Measurements from ENCODE around the gene GINS1.

GINS1 gene

DNA sequence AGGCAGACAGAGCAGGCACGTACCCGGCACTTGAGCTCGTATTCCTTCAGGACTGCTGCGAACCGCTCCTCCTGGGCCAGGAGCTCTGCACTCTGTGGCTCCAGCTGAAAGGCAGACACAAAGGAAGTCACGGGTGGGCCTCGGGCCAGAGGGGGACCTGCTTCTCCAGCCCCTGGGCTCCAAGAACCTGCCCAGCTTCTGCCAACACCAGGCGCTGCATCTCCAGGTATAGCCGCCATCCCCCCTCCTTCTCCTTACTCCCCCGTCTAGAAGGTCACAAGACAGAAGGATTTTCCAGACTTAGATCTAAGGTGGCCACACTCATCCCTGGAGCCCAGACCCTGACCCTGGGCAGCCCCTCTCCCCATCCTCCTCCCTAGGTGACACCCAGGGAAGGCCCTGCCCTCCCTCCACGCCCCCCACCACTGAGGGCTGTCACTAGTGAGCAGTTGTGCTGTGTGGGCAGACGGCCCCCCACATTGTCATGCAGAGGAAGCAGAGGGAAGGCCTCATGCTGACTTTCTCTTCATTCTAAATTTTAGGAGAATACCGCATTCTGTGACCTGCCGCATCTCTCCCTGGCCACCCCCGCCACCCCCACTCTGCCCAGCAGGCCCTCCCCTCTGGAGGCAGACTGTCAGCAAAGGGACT, 81.9 kb downstream of the GINS1 start:
- intact Hi-C loops (cut with DNase I): no loop called here

DNA sequence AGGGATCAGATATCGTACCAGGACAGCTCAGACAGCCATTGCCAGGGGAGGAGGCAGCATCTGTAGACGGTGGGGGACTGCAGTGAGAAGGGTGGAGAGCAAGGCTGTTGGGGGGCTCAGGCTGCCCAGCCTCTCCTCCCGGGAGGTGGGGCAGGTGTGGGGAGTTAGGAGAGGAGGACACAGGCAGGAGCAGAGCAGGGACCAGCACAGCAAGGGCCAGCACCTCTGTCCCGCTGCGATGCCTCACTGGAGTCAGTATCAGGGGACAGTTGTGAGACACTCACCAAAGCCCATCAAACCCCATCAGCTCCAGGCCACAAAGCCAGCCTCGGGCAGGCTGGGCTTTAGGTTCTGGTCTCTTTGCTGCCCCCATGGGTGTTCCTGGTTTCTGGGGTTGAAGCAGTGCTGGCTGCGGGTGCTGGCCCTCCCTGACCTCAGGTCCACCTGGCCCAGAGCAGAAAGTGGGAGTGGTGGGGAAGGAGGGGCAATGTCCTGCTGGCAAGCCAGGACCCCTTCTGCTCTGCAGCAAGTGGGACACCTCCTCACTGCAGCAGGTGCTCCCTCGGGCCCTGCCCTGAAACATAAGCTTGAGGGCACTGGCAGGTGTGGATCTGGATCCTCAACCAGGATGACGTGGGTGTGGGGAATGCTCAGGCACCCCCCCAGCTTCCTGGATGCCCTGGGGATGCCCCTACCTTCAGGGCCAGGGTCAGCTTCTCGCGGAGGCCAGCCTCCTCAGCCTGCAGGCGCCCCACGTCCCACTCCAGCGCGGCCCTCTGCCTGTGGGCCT, 83.4 kb downstream of the GINS1 start:
- DNase-seq: peak in 1 of 10 donors; percentile 77
- intact Hi-C loops (cut with DNase I): no loop called here

More for the DNA sequence above, 81.9 kb downstream of the GINS1 start:
- DNase-seq: peak in 1 of 10 donors; percentile 74

GRCh38 chr20:25491446-25492038, 84.1 kb downstream of the GINS1 start:
- intact Hi-C loops (cut with DNase I): no loop called here
- peak in 1 of 10 donors; percentile 76 for DNase-seq

GRCh38 chr20:25493137-25493536, 85.7 kb downstream of the GINS1 start:
- intact Hi-C loops (cut with DNase I): no loop called here
- DNase-seq: peak in 1 of 10 donors; percentile 33

- intact Hi-C loops (cut with DNase I): no loop called here
- peak in 1 of 10 donors; percentile 69 for DNase-seq
These were observed 86.5 kb downstream of the GINS1 start for GRCh38 chr20:25493748-25494505.

GRCh38 chr20:25494506-25495188, 87.2 kb downstream of the GINS1 start:
- peak in 1 of 10 donors; percentile 74 for DNase-seq
- intact Hi-C loops (cut with DNase I): no loop called here

DNA sequence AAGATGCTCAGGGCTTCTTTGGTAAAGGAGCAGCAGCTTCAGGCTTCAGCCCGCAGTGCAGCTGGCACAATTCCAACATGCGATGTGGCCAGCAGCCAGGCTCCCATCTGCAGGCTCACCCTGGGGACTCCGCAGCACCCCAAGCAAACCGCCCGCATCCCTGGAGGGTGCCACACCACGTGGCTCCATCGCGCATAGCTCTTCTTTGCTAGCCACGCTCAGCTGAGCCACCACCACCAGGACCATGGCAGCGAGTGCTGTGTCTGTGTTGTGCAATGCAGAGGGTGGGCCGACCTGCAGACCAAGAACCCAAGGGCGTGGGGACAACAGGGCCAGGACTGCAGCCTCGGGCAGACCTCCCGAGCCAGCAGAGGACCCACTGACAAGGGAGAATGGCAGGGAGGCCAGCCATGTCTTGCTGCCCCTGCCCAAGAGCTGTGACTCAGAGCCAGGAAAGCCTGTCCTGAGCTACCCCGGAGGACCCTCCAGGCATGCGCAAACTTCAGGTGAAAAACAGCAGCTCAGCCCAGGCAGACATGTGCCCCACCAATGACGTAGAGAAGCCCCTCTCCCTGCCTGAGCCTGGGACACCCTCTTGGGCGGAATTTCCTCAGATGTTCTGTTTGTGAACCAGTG, 87.8 kb downstream of the GINS1 start:
- intact Hi-C loops (cut with DNase I): no loop called here
- DNase-seq: peak in 4 of 10 donors; percentile 14 to 81 (median 24)

- intact Hi-C loops (cut with DNase I): no loop called here
- DNase-seq: peak in 1 of 10 donors; percentile 59
These were observed 88.9 kb downstream of the GINS1 start for GRCh38 chr20:25496165-25496967.

DNA sequence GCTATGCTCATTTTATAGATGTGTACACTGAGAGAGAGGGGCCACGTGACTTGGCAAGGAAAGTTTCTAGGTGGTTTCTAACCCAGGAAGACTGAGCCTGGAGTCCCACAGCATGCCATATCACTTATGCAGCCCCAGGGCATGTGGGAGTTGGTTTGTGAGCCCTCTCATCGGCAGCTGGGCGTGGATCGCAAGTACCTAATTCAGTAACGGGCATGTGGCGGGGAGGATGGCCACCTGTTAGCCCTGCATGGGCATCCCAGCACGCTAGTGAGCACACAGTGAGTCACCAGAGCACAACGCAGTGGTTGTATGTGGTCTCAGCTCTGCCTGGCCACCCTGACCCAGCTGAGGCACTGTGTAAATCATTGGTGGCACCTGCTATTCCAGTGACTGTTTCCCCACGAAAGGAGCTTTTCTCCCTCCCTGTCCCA, 89.5 kb downstream of the GINS1 start:
- intact Hi-C loops (cut with DNase I): no loop called here
- peak in 1 of 10 donors; percentile 64 for DNase-seq

GRCh38 chr20:25497586-25498279, 90.3 kb downstream of the GINS1 start:
- peak in 1 of 10 donors; percentile 57 for DNase-seq

More at GRCh38 chr20:25497586-25498279, 90.3 kb downstream of the GINS1 start:
- intact Hi-C loops (cut with DNase I): no loop called here

All from posterior cingulate gyrus (tissue), 11 donors.